CD4-positive, alpha-beta T cell treated with Interleukin-6 for 4 hours (primary cell): ENCODE measurements around the gene TBX4.

Experiments
- DNase-seq: peaks from one replicate; pipeline ENCODE4 v3.0.0-alpha.2; 2020; ENCODE audit warnings: mixed read lengths

Gene TBX4

DNA sequence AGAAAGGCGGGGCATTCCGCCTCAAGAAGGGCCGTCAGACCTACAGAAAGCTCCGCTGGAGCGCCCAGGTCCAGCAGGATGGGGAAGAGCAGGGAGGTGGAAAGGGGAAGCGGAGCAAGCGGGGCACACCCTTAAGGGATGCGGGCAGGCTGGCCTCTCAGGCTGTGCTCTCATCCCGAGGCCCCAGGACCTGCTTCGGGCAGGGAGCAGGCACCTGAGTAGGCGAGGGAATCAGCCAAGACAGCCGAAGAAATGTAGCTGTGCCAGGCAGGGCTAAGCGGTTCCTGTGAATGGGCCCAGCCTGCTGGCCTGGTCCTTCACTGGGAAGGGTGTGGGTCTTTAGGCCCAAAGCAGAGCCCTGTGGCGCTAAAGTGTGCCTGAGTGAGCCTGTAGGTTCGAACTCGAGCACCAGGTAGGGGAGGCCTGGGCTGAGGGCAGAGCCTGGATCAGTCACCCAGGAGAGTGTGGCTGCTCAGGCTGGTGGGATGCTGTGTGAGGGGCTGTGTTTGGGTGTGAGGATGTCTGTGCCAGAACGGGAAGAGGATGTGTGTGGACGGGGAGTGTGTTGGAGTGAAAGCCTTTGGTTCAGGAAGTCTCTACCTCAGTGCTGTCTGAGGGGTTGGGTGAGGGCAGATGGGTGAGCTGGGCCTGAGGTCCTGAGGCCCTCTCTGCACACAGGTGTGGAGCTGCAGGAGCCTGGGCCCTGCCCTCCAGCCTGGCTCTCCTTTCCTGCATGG is 3.3 kb downstream of the TBX4 start:
- no peak for DNase-seq

DNA sequence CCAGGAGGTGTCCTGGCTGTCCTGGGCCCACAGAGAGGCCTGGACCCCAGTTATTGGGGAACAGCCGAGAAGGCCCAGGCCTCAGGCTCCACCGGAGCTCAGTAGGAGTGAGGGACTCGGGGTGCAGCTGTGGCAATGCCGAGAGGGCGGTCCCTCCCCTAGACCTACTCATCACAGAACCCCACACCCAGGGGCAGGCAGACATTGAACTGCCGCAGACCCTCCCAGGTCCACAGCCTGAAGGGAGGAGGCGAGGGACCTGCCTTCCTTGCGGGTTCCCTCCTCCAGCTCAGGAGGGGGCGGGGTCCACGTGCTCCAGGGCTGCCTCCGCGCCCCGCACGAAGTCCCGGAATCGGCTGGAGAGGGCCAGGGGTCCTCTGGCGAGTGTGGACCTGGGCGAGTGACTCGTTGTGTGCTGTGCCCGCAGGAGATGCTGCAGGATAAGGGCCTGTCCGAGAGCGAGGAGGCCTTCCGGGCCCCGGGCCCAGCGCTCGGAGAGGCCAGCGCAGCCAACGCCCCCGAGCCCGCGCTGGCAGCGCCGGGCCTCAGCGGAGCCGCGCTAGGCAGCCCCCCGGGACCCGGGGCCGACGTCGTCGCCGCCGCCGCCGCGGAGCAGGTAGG is 3.9 kb downstream of the TBX4 start:
- DNase-seq, result no peak

DNA sequence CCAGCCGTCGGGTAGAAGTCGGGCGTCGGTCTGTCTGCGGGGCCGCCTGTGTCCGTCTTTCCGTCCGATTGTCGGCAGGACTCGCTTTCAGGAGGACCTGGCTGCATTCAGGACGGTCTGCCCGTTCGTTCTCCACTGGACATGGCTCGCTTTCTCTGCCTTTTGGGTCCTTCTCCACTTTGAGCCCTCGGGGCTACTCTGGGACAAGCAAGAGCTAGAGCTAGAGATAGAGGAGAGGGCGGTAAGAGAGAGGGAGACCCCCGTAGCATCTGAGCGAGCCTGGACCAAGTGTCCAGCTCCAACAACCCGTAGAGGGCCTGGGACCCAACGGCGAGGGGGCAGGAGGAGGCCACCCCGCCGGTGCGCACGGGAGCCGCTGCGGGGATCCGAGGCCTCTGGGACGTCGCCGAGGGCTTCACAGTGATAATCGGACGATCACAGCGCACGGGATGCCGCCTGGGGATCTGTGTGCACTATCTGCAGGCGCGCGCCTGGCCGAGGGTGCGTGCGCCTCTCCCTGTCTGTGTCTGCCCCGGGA is 4.5 kb downstream of the TBX4 start:
- no peak for DNase-seq

DNA sequence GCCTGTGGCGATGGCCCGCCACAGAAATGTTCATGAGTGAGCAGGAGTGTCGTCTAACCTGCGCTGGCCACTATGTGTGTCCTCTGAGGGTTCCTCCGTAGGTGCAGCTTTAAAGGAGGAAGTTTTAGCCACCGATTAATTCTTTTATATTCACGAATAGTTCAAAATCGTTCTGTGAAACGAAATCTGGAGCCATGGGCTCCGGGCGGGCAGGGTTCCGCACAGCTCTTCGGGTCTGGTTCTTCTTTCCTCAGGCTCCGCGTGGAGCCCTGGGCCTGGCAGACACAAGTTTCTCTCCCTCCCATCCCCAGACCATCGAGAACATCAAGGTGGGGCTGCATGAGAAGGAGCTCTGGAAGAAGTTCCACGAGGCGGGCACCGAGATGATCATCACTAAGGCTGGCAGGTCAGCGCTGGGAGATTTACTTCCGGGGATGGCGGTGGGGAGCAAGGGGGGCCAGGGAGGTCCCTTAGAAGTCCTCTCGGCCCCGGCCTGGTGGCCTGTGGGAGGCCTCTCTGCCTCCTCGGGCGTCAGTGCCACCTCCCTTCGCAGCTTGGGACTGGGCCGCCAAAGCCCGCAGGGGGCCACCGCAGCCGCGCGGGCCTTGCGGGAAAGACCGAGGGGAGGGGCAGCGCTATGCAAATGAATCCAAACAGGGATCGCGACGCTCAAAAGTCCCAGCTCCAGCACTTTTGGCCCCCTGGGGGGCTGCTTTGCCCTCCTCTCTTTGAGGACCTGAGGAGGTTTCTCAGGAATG is 5.2 kb downstream of the TBX4 start:
- no peak for DNase-seq

DNA sequence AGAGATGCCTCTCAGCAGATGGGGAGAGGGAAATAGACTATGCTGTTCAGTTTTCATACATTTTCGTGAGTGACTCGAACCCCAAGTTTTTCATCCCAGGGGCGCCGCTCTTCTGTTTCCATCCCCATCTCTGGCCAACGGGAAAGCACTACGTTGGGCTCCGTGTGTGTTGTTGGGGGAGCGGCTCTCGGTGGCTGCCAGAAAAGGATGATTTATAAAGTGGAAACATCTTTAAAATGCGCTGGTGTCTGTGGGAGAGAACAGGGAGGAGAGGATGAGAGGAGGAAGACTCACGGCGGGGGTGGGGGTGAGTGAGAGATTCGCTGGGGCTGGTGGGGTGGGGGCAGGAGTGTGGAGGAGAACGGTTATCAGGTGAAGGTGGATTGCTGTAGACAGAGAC is 5.8 kb downstream of the TBX4 start:
- DNase-seq, result no peak

DNA sequence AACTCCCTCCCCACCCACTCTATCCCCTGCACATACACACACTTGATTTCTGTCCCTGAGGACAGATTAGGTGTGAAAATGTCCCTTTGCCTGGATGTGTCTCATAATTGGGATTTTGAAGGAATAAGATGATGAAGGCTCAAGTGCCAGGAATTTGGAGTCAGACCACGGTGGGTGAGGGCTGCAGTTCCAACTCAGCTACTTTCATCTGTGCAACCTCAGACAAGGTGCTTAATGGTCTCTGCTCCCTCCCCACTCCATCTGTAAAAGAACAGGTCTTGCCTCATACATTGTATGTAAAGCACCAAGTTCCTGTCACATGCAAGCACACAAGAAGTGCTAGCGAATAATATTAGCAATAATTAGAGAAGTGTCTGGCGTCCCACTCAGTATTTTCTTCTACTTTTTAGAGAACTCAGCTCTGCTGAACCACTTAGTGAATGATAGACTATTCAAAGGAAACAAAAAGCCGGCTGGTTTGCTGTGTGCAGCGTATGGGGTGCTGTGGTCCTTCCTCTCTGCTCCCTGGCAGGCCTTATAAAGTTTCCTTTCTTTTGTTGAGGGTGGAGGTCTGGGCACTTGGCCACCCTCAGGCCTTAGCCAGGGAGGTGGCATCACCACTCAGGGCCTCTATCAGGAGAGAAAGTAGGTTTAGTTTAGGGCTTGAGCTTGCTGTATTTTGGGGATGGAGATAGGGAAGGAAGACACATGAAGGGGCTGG is 6.4 kb downstream of the TBX4 start:
- DNase-seq, result no peak

DNA sequence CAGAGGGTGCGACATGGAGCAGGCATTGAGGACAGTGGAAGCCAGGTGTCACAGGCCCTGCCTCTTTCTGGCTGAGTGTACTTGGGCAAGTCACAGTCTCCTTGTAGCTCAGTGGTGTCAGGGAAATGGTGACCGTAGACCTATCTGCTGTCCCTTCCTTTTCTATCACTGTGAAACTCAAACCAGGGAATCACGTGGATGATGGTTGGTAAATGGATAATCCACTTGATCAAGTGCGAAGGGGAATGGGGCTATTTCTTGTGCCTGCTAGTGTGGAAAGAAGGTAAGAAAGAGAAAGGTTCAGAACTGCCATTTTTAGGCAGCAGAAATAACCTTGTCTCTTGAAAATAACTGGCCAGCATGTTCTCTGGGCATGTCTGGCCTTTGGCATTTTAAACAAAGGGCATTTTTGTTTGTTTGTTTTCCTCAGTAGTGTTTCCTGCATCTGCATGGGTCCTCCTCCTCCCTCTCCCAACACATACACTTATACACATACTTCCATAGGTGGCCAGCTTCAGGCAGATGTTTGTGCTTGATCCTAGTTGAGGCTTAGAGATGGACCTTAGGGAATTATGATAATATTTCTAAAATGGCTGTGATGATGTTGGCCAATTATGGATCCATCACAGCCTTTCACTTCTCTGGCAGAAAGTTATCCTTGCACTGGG is 7.1 kb downstream of the TBX4 start:
- DNase-seq, result no peak

DNA sequence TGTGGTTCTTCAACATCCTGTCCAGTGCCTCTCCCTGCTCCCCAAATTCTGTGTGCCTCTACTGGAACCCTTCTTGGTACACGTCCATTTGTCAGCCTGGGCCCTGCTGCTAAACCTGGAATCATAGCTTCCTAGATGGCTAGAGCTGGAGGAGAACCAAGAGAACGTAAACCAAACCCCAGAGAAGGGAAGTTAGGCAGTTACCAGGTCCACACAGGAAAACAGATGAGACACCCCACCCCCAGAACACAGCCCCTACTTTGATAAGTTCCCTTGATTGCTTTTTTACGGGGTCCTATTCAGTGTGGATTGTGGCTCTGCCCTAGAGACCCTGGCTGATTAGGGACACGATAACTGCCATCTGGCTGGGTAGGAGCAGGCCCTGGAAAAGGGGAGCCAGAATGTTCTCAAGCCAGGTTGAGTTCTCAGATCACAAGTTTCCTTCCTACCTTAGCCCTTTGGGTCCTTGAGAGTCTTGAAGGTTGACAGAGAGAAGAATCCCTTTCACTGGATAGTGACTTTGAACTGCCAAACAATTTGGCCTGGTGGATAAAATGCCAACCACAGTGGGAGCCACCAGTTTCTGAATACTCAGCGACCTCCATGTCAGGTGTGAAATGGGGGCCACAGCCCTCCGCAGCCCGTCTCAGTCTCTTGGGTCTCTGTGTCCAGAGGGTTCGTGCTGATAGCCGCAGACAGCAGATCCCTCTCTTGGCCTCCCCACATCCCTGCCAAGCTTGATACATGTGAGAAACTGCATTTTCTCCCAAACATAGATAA is 7.9 kb downstream of the TBX4 start:
- no peak for DNase-seq

DNA sequence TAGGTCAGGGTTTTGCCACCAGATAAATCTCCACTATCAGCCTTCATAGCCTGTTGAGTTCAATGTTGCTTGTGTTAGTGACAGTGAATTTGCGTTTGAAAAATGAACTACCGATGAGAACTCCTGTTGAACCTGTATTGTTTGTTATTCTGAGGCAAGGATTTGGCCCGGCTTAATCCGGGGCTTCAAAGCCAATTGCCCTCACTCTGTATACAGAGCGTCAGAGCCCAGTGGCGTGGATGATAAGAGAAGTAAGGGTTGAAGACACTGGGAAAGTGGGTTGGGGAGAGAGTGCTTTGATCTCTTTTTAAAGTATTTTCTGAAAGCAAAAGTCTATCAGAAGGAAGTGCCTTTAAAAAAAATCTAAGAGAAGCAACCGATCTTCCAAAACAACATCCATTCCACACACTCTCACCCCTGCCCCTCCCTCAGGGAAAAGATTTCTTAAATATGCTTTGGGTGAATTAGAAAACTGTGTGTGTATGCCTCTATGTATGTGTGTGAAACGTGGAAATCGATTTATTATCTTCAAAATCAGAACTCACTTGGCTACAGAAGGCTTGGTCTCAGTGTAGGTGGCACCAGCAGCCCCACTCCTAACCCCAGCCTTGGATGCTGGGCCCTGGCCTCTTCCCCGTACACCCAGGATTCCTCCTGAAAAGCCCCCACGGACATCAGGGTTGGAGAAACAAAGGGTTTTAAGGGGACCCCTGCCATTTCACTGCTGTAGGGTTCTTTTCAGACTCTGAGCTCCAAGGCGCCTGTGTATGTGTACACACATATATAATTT is 8.8 kb downstream of the TBX4 start:
- no peak for DNase-seq

DNA sequence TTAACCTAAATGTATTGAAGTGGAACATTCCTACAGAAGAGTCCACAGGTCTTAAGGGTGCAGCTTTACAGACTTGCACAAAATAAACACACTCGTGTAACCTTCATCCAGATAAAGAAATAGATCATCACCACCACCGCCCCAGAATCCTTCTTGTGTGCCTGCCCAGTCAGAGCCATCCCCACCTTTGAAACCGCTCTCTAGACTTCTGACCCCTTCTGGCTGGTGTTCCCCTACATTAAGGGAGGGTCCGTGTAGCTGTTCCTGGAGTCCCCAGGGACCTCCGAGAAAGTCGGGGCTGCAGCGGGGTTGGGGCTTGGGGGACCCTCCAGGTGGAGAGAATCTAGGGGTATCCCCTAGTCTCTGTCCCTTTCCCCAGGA is 9.4 kb downstream of the TBX4 start:
- no peak for DNase-seq

DNA sequence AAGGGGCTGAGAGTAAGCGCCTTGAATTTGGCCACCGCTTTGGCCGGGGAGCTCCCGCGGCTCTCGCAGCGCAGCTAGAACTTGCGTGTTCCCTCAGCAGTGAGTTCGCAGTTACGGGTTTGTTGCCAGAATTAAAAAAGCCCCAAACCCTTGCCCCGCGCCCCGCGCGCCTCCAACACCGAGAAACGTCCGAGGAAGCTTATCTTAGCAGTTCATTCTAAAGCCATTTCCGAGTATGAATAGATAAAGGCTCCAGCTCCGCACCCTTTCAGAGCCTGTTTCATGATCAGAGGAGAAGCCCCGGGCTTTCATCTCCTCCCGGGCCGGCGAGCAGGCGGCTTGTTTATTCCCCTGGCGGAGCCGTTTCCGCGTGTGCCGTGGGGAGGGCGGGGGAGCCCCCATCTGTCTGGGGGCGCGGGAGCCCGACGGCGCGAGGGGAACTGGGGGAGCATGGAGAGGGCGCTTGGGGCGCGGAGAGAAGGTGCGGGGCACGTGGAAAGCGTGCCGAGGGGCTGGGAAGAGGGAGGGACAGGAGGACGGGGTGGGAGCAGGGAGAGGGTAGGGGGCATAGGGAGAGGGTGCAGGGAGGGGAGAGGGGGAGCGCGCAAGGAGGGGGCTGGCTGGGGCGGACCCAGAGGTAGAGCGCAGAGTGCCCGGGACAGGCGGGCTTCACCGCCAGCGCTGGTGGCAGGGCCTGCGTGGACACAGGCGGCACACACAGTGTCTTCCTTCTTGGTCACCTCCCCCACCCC is 9.9 kb downstream of the TBX4 start:
- no peak for DNase-seq

DNA sequence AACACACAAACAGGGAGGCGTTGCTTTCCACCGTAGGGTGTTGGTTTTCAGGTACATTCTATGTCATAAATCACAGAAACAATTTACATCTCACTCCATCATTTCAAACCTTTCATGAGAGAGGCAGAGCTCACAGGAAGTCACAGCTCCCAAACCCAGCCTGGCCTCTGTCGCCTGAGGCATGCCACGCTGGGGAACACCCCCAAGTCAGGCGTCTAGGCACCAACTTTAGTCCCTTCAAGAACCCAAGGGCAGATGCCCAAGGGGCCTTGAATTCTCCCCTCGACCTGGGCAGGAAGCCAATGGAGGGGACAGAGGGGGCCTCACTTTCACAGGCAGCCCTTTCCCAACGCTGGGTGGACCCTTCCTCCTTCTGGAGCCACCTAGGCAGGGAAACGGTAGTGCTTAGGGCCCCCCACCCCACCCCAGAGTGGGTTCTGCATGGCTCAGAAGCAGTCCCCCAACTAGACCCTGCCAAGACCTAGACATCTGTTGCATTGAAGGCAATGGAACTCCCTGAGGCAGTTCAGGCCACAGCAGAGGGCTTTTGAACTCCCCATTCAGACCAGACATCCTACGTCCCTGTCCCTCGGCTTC is 10.6 kb downstream of the TBX4 start:
- DNase-seq, result no peak

DNA sequence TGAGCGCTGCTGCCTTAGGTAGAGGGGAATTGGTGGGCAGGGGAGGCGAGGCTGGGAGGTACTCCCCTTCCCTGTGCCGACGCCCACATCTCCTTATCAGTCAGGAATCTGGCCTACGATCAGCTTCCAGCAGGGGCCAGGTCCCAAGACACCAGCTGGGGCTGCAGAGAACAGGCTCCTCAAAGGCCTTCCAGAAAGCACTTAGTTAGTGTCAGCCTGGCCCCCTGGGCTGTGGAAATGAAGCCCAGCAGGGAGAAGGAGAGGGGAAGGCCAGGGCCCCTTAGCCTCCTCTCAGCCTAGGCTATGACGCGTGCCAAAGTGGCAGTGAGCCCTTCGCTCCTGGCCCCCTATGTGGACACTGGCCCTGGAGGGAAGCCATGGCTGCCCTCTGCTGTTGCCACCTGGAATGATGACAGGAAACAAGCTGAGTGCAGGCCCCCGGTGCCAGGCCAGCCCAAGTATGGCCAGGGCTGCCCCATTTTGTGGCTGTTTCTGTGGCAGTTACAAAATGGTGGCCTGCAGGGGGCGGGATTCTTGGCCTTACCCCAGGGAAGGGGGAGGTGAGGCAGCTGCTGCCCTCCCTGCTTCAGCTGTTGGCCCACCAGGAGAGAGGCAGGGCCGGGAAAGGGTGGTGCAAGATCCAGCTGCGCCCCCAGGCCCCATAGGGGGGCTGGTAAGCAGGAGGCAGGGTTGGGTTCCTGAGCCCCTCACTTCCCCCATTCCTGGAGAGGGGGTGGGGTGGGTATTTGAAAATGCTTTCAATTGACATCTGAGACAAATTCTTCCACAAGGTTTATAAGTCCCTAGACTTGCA is 11.3 kb downstream of the TBX4 start:
- DNase-seq, result no peak

DNA sequence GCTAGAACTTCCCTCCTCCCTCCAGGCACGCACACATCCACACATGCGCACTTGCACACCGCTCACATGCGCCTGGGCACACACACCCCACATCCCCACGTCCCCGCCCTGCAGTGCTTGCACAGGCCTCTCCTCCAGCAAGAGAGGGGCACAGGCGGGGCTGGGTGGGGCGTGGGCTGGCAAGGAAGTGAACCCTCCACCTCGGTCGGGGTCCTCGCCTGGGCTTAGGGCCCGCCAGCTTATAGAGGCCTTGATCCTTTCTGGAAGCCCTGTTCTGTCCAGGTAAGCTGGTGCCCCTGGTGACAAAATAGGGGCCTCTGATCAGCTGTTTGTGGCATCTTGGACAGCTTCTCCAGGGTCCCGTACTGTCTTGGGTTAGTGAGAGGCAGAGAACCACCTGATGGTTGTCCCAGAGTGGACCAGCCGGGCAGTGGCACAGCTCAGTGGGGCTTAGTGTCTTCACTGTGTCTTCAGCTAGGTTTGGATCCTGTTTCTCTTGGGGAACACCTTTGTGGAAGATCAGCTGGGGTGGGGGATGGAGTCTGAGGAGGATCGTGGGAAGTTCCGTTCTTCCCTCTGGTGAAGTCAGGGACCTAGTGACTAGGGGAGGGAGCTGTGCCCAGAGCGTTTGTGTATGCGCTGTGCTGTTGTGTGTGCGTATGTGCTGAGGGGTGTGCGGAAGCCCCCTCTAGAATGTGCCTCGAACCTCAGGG is 12.1 kb downstream of the TBX4 start:
- DNase-seq, result no peak

DNA sequence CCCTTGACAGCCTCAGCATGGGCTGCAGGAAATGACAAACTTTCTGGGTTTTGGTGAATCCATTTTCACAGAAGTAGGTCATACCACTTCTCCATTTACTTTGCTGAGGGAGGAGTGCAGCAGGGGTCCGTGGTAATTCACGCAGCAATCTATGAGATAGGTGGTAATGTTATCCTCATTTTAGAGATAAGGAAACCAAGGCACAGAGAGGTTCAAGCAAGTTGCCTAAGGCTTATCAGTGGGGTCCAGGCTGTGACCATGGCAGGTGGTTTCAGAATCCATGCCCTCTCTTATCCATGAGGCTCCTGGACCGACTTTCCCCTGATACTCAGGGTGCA is 12.6 kb downstream of the TBX4 start:
- DNase-seq, result no peak

DNA sequence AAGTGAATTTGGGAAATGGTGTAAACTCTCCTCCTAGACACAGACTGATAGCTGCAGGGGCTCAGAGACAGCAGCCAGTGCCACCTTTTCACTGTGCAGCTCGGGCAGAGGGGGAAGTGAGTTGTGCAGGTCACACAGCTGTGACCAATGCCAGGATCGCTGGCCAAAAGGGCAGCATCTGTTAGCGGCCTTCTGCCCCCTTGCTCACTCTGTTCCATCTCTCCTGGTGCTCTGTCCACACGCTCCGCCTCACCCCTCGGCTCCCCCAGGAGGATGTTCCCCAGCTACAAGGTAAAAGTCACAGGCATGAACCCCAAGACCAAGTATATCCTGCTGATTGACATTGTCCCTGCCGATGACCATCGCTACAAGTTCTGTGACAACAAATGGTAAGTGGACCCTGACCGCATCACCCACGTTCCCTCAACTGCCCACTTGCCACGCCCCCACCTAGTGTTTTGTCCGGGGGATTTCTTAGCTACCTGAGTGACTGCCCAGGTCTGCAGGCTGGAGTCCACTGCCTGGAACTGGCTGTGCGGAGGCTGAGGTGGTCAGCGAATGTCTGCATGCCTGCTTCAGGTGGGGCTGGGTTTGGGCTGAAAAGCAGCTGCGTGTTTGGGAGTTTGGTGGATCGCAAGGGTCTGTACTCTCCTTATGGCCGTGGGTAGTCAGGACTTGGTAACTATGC is 13.5 kb downstream of the TBX4 start:
- no peak for DNase-seq

DNA sequence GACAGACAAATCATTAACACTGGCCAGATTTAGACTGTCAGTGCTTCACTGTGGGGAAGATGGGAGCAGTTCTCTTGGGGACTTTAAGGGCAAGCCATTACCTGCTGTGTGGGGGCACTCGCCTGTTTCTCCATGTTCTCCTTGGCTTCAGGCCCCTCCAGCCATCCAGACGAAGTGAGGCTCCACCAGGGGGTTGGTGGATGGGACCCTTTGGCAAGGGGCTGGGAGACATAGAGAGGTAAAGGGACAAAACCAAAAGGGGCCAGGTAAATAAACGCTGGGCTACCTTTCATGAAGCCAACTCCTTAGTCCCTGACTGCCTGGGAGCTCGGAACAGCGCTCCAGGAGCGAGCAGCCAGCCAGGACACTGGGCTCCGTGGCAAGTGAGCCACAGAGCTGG is 14.0 kb downstream of the TBX4 start:
- no peak for DNase-seq
